Measurements from ENCODE around the gene MDP1. TPM values are rescaled to one million over a fixed set of nuclear protein-coding genes. Genes with fewer than 3 reads are reported as not detected.

Gene MDP1
- total RNA-seq, 4 donors from 2014 or later: 13.1 to 55.9 (median 25.4) TPM

DNA sequence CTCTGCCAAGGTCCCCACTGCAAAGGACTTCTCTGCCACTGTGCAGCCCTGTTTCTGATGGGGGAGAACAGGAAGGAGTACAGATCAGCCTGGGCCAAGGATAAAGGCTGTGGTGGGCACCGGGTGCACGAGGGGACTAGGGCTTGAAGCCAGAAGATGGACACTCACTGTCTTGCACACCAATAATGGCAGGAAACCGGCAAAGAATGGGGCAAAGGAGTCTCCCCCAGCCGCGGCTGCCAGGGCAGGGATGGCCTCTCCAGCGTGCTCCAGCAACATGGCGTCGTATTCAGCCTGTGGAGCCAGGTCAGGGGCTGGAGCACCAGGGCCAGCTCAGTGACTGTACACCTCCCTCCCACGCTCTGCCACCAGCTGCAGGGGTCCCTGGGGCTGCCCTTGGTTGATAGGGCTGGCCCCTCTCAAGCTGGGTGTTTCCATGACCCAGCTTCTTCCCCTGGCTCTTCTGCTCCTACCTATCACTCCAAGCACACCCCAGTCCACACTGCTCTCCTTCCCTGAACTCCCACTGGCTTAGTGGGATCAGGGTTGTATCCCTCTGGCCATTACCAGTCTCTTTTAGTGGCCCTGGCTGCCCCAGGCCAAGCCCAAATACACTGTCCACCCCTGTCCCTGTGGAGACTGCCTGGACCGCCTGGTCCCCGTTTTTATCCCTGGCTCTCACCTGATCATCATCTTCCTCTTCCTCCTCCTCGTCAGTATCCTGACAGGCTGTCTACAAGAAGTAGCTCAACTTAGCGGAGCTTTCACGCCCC lies 33.6 kb downstream of the MDP1 start:
- WGBS, 2 donors: 90 to 93% methylated on average over 6 to 13 of the region's 14 CpGs
- H3K27me3 ChIP-seq: no peaks in the 10 kb centered on the region
- H3K4me1 ChIP-seq: peaks cover 0 to 19% of the 10 kb centered on the region in 2 donors
- no peak overlapping the region for H3K4me3 ChIP-seq (replicated peaks in 1 of 3)
- no peak for DNase-seq
- H3K9me3 ChIP-seq: no peaks in the 10 kb centered on the region
- intact Hi-C loops (cut with DNase I): no loop called here
- no peak for TF ChIP-seq POLR2A (IDR thresholded peaks at IDR 0.05)
- TF ChIP-seq CTCF (IDR thresholded peaks at IDR 0.05): no peak
- no peak overlapping the region for H3K27ac ChIP-seq
- peaks cover 43 to 47% of the 10 kb centered on the region in 2 donors for H3K36me3 ChIP-seq

- peaks cover 0 to 17% of the 10 kb centered on the region in 2 donors for H3K4me1 ChIP-seq
- H3K27ac ChIP-seq: no peak overlapping the region
- no peaks in the 10 kb centered on the region for H3K27me3 ChIP-seq
- H3K4me3 ChIP-seq (replicated peaks in 1 of 3): no peak overlapping the region
- H3K9me3 ChIP-seq: no peaks in the 10 kb centered on the region
- TF ChIP-seq CTCF (IDR thresholded peaks at IDR 0.05): no peak
- 93 to 94% methylated on average over 8 to 18 of the region's 19 CpGs for WGBS, 2 donors
- DNase-seq: no peak
- intact Hi-C loops (cut with DNase I): no loop called here
- peaks cover 41 to 45% of the 10 kb centered on the region in 2 donors for H3K36me3 ChIP-seq
These were observed 34.3 kb downstream of the MDP1 start for GRCh38 chr14:24181371-24182077.

DNA sequence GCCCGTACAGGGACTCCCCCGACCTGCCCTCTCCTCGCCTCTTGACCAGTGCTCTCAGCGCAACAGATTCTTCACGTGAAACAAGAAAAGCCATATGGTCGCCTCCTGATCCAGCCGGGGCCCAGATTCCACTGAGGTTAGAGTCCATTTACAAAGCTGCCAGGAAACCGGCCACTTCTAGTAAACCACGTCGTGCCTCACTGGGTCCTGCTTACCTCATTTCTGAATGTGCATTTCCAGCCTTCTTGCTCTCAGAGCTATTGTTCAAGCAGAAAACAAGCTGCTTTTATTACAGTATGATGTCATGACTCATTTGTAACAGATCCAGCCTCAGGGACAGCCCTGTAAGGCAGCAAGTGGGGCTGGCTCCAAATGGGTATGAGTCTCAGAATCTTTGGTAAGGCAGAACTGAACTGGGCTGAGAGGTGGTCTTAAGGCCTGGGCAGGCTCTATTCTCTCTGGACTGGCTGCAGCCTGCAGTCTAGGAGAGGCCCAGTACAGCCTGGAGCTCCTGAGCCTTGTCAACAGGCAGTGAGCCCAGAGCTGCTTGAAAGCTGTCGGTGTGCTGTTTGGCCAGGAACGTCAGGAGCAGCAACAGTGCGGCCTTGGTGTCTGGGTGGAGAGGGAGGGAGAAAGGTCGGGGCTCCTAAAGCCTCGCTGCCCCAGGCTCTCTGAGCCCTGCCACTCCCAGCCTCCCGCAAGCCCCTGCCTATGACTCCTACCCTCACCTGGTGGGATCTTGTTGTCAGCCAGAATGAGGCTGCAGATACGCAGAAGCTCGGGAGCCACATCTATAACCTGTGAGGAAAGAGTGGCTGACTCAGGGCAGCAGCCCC lies 35.7 kb downstream of the MDP1 start:
- peak overlapping the region in 2 of 3 donors; percentile 7 to 59 for H3K27ac ChIP-seq
- H3K4me3 ChIP-seq (replicated peaks in 1 of 3): no peak overlapping the region
- intact Hi-C loops (cut with DNase I): no loop called here
- H3K36me3 ChIP-seq: peaks cover 33 to 35% of the 10 kb centered on the region in 2 donors
- H3K27me3 ChIP-seq: no peaks in the 10 kb centered on the region
- WGBS, 2 donors: 77 to 83% methylated on average over 17 to 18 of the region's 18 CpGs
- no peaks in the 10 kb centered on the region for H3K9me3 ChIP-seq
- H3K4me1 ChIP-seq: peaks cover 0 to 17% of the 10 kb centered on the region in 2 donors
- TF ChIP-seq POLR2A (IDR thresholded peaks at IDR 0.05) (no peak), CTCF (IDR thresholded peaks at IDR 0.05) (no peak)
- peak; percentile 24 to 26 for DNase-seq

- 82 to 93% methylated on average over 9 to 10 of the region's 14 CpGs for WGBS, 2 donors
- Histone ChIP-seq H3K36me3 (peaks cover 26 to 30% of the 10 kb centered on the region in 2 donors), H3K27ac (peak overlapping the region in 1 of 3 donors; percentile 59), H3K27me3 (no peaks in the 10 kb centered on the region), H3K4me1 (peaks cover 0 to 17% of the 10 kb centered on the region in 2 donors), H3K4me3 (replicated peaks in 1 of 3) (no peak overlapping the region), H3K9me3 (no peaks in the 10 kb centered on the region)
- intact Hi-C loops (cut with DNase I): no loop called here
- DNase-seq: no peak
- TF ChIP-seq POLR2A (IDR thresholded peaks at IDR 0.05): no peak
These were observed 36.4 kb downstream of the MDP1 start for GRCh38 chr14:24179294-24179960.

All from thyroid gland (tissue), 4 donors.